ENCODE results near the gene NRGN. TPM values are rescaled to one million over a fixed set of nuclear protein-coding genes. Genes with fewer than 3 reads are reported as not detected.

The NRGN gene
- total and polyA plus RNA-seq, 2 of the 4 experiments (the other 2 are of a cell fraction), result 0.54 to 24.8 TPM

GRCh38 chr11:124751391-124751740 lies 11.6 kb downstream of the NRGN start:
- CTCF ChIA-PET, result no interaction called here
- Histone ChIP-seq H2BK15ac (ENCODE audit: low read depth, low read length) (no peak overlapping the region), H3K79me1 (ENCODE audit: low read depth in 1 of 2, low read length in 2 of 2) (no peaks in the 10 kb centered on the region), H4K20me1 (ENCODE audit: insufficient read depth, low read length) (no peaks in the 10 kb centered on the region), H2BK5ac (ENCODE audit: low read depth, low read length, poor library complexity, severe bottlenecking) (no peak overlapping the region), H3K27ac (ENCODE audit: insufficient read depth, low read length) (no peak overlapping the region), H3K18ac (ENCODE audit: low read depth, low read length) (no peak overlapping the region), H4K5ac (ENCODE audit: low read depth, low read length) (no peak overlapping the region), H2BK20ac (ENCODE audit: low read depth, low read length) (no peak overlapping the region), H3K4me2 (ENCODE audit: low read depth, low read length) (no peak overlapping the region), H3K9me3 (ENCODE audit: control insufficient read depth, insufficient read depth, low read length) (no peaks in the 10 kb centered on the region), H3K9ac (ENCODE audit: low read depth, low read length) (no peak overlapping the region), H4K91ac (ENCODE audit: insufficient read depth, low read depth, low read length) (no peak overlapping the region), H3K4me3 (ENCODE audit: insufficient read depth, low read depth, low read length) (no peak overlapping the region), H3K14ac (replicated peaks; ENCODE audit: low read depth, low read length) (no peak overlapping the region), H3K4ac (ENCODE audit: low read depth, low read length) (no peak overlapping the region), H2BK120ac (ENCODE audit: low read depth, low read length) (no peak overlapping the region), H2AFZ (replicated peaks; ENCODE audit: low read length, poor library complexity) (peak overlapping the region; percentile 25), H3K36me3 (ENCODE audit: control insufficient read depth, insufficient read depth, low read length) (no peaks in the 10 kb centered on the region), H3K23ac (ENCODE audit: low read depth, low read length) (no peak overlapping the region), H2AK9ac (replicated peaks; ENCODE audit: low read depth, low read length, poor library complexity) (peak overlapping the region; percentile 57), H3K27me3 (ENCODE audit: control insufficient read depth, insufficient read depth, low read length) (no peaks in the 10 kb centered on the region; the same call in 1 of the 2 replicates), H3K9me1 (ENCODE audit: insufficient read depth, low read length) (peaks cover 26% of the 10 kb centered on the region), H3K4me1 (ENCODE audit: control insufficient read depth, insufficient read depth, low read length) (peaks cover 14% of the 10 kb centered on the region), H4K8ac (ENCODE audit: low read depth in 2 of 2, low read length in 2 of 2) (no peak overlapping the region), H3K56ac (ENCODE audit: extremely low read depth, insufficient read depth, low read length) (no peak overlapping the region), H2AK5ac (ENCODE audit: low read depth, low read length) (no peak overlapping the region)
- 60% methylated on average over 7 of the region's 11 CpGs; no CpG with 5 or more reads in 1 of the 2 experiments for WGBS, 2 experiments (ENCODE audit: extremely low coverage in 2 of 2, insufficient read length in 1 of 2)
- POLR2A ChIA-PET (ENCODE audit: unreplicated experiment), result no interaction called here
- intact Hi-C loops (cut with micrococcal nuclease) (no loop called here), dilution Hi-C loops (cut with HindIII; ENCODE audit: low sequenced_read_pairs, unreplicated experiment) (no loop called here), in situ Hi-C loops (cut with MboI; ENCODE audit: low sequenced_read_pairs) (no loop called here)
- DNase-seq (no peak), ATAC-seq (ENCODE audit: low read depth) (no peak)
- TF ChIP-seq ELK1 (IDR thresholded peaks at IDR 0.05; ENCODE audit: borderline replicate concordance, low read depth, low read length) (no peak), SMC3 (IDR thresholded peaks at IDR 0.05; ENCODE audit: low read depth, low read length) (no peak), FOS (IDR thresholded peaks at IDR 0.05; ENCODE audit: low read depth, low read length) (no peak), MAFK (IDR thresholded peaks at IDR 0.05; ENCODE audit: low read depth, low read length) (no peak), POLR2A (IDR thresholded peaks at IDR 0.05; ENCODE audit: low read depth, low read length) (no peak), CHD1 (IDR thresholded peaks at IDR 0.05; ENCODE audit: low read depth, low read length) (no peak), RCOR1 (IDR thresholded peaks at IDR 0.05; ENCODE audit: insufficient replicate concordance, low read length) (no peak), RFX5 (IDR thresholded peaks at IDR 0.05; ENCODE audit: low read depth, low read length) (no peak), MXI1 (IDR thresholded peaks at IDR 0.05; ENCODE audit: borderline replicate concordance, low read depth, low read length) (no peak), CTCF (conservative IDR thresholded peaks at IDR 0.05; ENCODE audit: low read depth, low read length) (no peak), MAZ (IDR thresholded peaks at IDR 0.05; ENCODE audit: borderline replicate concordance, low read depth, low read length) (no peak), USF2 (IDR thresholded peaks at IDR 0.05; ENCODE audit: low read depth, low read length) (no peak), CEBPB (IDR thresholded peaks at IDR 0.05; ENCODE audit: low read depth, low read length) (no peak)
- BruUV-seq (replicated peaks), result no TSS peak

All from IMR-90 (cell line).